Stimulated activated CD8-positive, alpha-beta memory T cell treated with anti-CD3 and anti-CD28 coated beads, Interleukin-4, amount 100 ng/mL, for 1 hour (primary cell): Measurements from ENCODE around the gene MECR.
A peak's percentile ranks its signal among the peaks of the same experiment; 100 is the strongest.

Experiments used
- DNase-seq, 2 donors: peaks; one replicate each; pipeline ENCODE4 v3.0.0-alpha.2; 2020; ENCODE audit warnings: low read depth in 2 of 2, low spot score in 1 of 2

The MECR gene

GRCh38 chr1:29208442-29208841 lies 22.3 kb downstream of the MECR start:
- no peak for DNase-seq

DNA sequence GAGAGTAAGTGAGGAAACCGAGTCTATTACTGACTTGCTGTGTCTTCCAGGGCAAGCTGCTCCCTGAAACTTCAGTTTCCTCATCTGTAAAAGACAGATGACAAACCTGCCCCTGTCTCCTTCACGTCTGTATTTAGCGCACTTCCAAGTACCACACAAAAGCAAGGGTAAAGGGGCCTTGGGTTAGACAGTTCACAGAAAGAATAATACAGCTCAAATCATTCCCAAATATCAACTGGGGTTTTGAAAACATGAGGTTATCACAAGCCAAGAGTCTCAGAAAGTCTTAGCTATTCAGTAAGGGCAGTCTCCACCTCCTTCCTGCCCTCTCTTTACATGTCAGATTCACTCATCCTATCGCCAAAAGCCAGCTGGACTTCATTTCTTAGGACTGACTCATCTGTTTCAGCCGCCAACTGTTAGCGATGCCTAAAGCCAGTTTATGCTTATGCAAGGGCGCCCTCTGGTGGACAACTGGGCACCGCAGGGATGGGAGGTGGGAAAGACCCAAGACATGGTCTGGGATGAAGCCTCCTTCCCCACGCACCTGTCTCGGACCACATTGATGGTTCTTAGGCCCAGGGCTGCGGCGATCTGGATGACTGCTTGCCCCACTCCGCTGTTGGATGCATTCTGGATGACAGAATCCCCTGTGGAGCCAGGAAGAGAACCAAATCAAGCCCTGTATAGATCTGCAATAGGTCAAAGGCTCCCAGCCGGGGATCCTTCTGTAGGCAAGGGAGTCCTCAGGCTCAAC lies 28.0 kb downstream of the MECR start:
- DNase-seq = peak; percentile 83 to 91

DNA sequence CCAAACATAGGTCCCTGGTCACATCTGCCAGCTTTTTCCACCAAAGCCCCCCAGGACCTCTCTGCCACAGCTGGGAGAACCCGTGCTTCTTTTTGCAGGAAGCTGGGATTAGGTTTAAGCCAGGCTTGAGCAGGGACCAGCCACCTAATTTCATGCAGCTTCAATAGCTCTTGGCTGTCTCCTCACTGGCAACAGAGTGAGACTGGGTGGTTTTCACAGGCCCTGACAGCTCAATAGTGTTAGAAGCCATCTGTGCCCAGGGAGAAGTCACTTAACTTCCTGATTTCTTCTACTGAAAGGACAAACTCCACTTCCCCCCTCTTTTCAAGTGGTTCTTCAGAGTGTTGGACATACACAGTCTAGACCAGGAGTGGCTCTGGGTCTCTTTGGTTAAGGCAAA lies 28.7 kb downstream of the MECR start:
- no peak for DNase-seq

DNA sequence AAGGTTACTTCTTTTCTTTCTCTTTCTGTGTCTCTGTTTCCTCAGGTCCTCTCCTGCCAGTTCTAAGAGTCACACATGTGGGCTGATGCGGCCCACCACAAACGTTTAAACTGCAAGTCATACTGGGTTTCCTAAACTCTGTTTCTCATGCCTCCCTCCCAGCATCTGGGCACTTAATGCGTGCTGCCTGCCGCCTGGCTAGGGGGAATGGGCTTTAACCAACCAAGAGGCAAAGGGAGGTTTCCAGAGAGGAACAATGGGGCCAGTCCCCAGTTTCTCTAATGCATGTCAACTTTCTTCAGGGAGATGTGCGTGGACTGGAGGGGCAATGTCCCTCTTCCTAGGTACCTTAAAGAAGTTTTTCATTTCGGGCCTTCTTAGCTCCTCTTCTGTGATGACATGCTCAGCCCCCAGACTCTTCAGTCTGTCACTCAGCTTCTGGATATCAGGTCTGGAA lies 29.1 kb downstream of the MECR start:
- DNase-seq = no peak

GRCh38 chr1:29200906-29201594 lies 29.7 kb downstream of the MECR start:
- DNase-seq = no peak

DNA sequence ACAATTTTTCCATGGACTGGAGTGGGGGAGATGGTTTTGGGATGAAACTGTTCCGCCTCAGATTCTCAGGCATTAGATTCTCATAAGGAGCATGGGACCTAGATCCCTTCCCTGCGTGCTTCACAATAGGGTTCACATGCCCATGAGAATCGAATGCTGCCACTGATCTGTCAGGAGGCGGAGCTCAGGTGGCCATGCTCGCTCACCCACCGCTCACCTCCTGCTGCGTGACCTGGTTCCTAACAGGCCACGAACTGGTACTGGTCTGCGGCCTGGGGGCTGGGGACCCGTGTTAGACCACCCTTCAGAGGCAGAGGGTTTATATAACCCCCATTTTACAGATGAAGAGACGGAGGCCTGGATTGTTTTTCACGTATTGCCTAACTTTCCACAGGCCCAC lies 32.7 kb downstream of the MECR start:
- no peak for DNase-seq

DNA sequence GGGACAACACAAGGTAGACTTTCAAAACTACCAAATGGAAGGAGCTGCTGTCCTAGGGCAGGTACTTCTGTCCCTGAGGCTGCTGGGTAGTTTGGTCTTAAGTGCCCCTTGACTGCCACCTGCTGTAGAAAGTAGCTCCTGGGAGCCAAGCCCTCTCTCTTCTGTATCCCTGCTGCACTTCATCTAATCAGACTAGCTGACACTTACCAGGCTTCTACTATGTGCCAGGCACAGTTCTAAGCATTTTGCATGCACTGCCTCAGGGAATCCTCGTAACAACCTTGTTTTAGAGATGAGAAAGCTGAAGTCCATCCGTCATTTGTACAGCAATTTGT lies 33.2 kb downstream of the MECR start:
- DNase-seq = no peak

DNA sequence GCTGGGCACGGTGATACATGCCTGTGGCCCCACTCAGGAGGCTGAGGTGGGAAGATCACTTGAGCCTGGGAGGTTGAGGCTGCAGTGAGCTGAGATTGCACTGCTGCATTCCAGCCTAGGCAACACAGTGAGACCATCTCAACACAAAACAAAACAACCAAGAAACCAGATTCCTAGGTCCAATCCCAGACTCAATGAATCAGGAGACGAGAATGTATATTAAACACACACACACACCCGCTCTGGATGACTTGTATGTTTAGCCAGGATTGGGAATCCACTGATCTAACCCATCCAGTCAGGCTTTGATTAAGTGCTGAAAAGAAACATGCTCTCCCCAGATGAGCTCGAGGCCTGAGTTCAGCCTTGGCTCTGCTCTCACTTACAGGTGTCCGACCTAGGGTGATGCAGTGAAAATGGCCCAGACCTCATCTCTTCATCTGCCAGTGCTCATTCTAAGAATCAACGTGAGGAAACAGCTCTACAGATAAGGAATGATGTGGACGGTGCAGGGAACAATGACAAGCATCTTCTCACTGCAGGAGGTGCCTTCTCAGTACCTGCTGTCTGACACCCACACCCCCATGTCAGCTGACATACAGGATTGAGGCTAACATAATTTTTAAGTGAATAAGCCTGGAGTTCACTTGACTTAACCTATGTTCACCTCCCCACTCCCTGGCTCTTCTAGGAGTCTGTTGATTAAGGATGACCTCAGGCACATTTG lies 33.7 kb downstream of the MECR start:
- DNase-seq = no peak

DNA sequence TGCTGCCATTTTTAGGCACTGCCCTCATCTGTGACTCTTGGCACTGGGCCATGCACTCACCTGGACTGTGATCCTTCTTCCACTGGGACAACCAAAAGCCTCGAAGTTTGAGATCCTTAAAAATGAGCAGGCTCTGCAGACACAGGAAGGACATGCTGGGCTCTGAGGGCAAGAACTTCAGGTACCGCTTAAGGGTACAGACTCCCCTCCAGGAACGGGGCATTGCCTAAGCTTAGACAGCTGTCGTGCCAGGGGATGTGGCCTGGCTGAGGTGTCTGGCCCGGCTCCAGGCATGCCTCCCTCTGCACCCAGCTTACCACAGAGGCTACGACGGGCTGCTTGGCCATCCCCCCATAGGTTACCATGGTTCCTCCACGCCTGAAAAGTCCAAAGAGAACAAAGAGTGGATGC lies 34.8 kb downstream of the MECR start:
- no peak for DNase-seq

DNA sequence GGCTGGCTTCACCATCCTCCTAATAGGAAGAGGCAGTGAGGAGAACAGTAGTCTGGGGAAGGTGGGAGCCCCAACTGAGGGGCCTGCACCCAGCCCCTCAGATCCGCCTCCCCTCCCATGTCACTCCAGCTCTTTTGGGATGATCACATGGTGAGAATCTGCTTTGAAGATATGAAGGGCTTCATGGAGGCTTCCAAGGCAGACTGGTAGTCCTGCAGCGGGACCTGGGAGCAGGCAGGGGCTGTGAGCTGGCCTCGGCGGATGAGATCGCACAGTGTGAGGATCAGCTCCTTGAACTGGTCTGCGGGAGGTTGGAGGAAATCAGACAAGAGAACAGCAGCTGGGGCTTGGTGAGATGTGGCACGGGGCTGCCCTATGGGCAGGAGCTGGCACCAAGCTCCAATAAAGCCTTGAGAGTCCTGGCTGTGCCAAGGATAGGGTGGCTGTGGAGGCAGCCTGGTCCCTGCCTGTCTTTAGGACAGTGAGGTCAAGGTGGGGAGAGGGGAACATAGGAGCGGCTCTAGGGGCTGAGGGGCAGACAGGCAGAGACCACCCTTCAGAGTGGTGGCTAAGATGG lies 36.8 kb downstream of the MECR start:
- DNase-seq = no peak

DNA sequence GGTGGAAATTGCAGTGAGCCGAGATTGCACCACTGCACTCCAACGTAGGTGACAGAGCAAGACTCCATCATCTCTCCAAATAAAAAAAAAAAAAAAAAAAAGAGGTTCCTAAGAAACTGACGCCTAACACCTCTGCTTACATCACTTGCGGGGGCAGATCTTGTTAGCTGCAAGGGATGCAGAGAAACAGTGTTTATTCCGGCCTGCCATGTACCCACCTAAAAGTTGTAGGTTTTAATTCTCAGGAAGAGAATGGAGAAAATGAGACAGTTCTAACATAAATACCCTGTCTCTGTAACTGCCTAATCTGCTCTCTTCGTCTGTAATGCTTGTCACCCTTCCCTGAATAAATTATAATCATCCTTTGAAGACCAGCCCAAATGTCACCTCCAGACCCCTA lies 40.0 kb downstream of the MECR start:
- DNase-seq = no peak

- DNase-seq = no peak
Observed at GRCh38 chr1:29186707-29187106, 44.0 kb downstream of the MECR start.

DNA sequence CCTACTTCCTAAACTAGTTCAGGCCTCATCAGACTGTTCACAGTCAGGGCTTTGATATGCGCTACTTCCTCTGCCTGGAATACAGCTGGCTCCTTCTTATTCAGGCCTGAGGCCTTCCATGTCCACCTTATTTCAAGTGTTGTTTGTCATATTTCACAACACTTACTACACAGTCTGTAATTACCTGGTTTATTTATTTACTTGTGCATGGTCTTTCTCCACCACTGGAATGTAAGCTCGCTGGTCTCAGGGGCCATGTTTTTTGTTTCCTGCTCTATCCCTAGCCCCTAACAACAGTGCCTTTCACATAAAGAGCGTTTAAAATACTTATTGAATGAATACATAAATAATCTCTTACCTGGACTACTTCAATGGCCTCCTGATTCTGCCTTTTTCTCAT lies 44.5 kb downstream of the MECR start:
- no peak for DNase-seq

DNA sequence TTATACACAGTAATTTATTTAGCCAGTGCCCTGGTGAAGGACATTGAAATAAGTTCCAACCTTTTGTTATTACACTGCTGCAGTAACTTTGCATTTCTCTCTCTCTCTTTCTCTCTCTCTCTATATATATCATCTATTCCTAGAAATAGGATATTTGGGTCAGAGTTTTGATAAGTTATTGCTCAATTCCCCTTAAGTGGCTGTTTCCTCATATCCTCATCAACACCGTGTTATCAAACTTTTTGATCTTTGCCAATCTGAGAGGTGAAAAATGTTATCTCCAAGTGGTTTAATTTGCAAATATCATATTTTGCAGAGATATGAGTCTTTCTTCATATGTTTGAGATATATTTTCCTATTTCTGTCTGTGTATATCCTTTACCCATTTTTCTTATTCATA lies 47.4 kb downstream of the MECR start:
- DNase-seq = no peak

GRCh38 chr1:29181413-29182225 lies 49.1 kb downstream of the MECR start, which contains the start of gene SRSF4:
Gene SRSF4 (minus strand): TSS chr1:29181900. CDS start chr1:29181752, 148 bp downstream.
- DNase-seq = peak; percentile 91 to 98

DNA sequence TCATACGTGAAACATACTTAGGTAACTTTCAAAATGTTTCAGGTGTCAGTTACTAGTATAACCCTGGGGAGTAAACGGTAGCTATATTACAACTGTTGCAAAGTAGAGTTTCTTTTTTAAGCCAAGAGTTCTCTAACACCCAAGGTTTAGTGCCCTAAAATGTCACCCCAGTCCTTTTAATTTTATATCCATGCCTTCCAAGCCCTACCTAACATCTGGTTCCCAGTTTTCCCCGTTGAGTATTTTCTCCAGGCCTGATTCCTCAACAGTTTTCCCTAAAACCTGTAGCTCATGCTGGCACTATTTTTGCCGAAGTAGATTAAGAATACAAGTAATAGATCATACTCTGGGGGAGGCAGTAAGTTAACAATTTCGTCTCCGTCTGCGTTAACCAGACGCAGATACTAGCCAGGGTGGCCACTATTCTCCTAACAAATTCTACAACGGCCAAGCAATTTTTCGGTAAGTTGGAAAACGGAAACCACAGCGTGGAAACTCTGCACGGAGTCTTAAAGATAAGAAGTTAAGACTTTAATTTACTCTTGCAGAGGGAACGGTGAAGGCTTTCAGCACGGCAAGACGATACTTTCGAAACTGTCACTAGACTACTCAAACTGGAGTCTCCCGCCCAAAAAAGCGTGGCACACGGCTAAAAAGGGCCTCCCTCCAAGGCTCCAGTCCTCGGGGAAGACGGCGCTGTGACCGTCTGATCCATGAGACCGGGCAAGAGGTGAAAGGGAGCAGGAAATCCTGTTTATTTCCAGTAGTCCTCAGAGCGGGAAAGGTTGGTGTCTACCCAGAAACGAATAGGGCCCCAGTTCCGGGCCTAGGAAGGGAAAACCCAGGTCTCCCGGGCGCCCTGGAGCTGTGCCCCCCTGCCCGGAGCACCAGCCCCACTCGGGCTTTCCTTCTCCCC lies 50.0 kb downstream of the MECR start:
- DNase-seq = no peak

- DNase-seq = no peak
Observed at GRCh38 chr1:29179641-29180184, 51.0 kb downstream of the MECR start.

DNA sequence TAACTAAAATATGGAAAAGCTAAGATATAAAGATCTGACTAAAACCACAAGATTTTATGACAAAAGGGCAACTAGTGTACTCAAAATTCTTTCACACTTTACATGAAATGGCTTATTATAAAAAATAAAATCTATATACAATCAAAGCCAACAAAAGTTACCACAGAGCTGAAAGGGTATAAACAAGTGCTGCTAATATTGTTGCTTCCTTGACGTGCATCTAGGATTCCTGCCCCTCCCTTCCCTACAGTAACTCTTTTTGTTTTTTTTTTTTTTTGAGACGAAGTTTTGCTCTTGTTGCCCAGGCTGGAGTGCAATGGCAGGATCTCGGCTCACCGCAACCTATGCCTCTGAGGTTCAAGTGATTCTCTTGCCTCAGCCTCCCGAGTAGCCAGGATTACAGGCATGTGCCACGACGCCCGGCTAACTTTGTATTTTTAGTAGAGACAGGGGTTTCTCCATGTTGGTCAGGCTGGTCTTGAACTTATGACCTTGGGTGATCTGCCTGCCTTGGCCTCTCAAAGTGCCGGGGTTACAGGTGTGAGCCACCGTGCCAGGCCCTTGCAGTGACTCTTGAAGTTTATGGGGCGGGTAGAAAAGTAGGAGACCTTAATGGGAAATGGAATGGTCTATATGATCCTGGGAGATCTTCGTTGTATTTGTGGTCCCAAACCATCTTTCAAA lies 53.6 kb downstream of the MECR start:
- no peak for DNase-seq

DNA sequence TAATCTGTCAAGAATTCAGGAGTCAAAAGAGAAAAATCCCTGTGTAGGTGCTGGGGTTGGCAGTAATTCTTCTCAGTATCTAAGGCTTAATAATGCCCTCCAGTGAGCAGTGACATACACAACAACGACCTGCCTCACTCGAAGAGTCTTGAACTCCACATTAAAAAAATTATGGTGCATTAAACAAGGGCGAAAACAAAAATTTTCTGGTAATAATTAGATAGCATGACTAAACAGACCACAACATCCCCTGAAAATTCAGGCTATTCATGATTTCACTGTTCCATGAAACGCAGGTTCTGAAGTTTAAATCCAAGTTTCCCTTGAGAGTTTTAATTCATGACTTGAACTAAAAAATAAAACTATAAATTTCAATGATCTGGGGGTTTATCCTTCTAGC lies 54.2 kb downstream of the MECR start:
- no peak for DNase-seq
